Upper lobe of left lung (tissue), 4 donors: ENCODE data around the gene FXYD1.

Experiments
- EP300 ChIP-seq, 4 donors: sonication (generic); formaldehyde crosslinking; IDR thresholded peaks; one replicate each; pipeline ENCODE4 v1.5.1; 2017; ENCODE audit warnings: antibody characterized with exemption in 4 of 4, control low read depth in 2 of 4
- POLR2A ChIP-seq, 4 donors: fragments of 450-650 bp; IDR thresholded peaks; one replicate each; pipeline ENCODE4 v1.5.1; 2016 to 2017; ENCODE audit warnings: antibody characterized with exemption in 4 of 4, mild to moderate bottlenecking in 2 of 4
- TF ChIP-seq, protein P1 (sequence below), 6 experiments: fragments of 450-650 bp in 4 of 6; fragments of 200-600 bp in 2 of 6; sonication (generic) in 2 of 6; IDR thresholded peaks; one replicate each; pipeline ENCODE4 v1.5.1; 2016 to 2019; ENCODE audit warnings: antibody characterized with exemption in 6 of 6

GRCh38 chr19:35125749-35126623 is 12.6 kb upstream of the FXYD1 start:
- TF ChIP-seq, protein P1, sequence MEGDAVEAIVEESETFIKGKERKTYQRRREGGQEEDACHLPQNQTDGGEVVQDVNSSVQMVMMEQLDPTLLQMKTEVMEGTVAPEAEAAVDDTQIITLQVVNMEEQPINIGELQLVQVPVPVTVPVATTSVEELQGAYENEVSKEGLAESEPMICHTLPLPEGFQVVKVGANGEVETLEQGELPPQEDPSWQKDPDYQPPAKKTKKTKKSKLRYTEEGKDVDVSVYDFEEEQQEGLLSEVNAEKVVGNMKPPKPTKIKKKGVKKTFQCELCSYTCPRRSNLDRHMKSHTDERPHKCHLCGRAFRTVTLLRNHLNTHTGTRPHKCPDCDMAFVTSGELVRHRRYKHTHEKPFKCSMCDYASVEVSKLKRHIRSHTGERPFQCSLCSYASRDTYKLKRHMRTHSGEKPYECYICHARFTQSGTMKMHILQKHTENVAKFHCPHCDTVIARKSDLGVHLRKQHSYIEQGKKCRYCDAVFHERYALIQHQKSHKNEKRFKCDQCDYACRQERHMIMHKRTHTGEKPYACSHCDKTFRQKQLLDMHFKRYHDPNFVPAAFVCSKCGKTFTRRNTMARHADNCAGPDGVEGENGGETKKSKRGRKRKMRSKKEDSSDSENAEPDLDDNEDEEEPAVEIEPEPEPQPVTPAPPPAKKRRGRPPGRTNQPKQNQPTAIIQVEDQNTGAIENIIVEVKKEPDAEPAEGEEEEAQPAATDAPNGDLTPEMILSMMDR (IDR thresholded peaks at IDR 0.05): no peak
- TF ChIP-seq EP300 (IDR thresholded peaks at IDR 0.05): no peak
- no peak for TF ChIP-seq POLR2A (IDR thresholded peaks at IDR 0.05)
